CD4-positive, CD25-positive, alpha-beta regulatory T cell (primary cell): ENCODE results near the gene JADE2. TPM values are rescaled to one million over a fixed set of nuclear protein-coding genes. Genes with fewer than 3 reads are reported as not detected.

Source experiments
- ATAC-seq, 2 donors: fragments of 150-1000 bp; cut with Tn5 transposase; one replicate each; pipeline ENCODE4 v1.10.0; 2021; ENCODE audit warnings: low read depth in 2 of 2, moderate number of reproducible peaks in 2 of 2, moderate library complexity in 1 of 2
- DNase-seq, 3 donors: peaks; one replicate each; pipeline versions ENCODE4 v3.0.0 to v3.0.0-alpha.2; 2012 to 2022; ENCODE audit warnings: mixed read lengths in 1 of 3
- H3K27ac ChIP-seq: one replicate; pipeline ENCODE4 v1.7.0; 2013; ENCODE audit warnings: mild to moderate bottlenecking, low read length; ENCODE audit not compliant: insufficient read depth, poor library complexity, severe bottlenecking
- H3K27me3 ChIP-seq: one replicate; pipeline ENCODE4 v1.7.0; 2013; ENCODE audit warnings: low read length; ENCODE audit not compliant: control insufficient read depth, insufficient read depth
- H3K36me3 ChIP-seq: one replicate; pipeline ENCODE4 v1.7.0; 2013; ENCODE audit warnings: mild to moderate bottlenecking, low read length, moderate library complexity; ENCODE audit not compliant: control insufficient read depth, insufficient read depth
- H3K4me1 ChIP-seq: 2 replicates; pipeline ENCODE4 v1.7.0; 2013; ENCODE audit warnings: mild to moderate bottlenecking, low read length; ENCODE audit not compliant: insufficient read depth, control insufficient read depth, poor library complexity, severe bottlenecking
- H3K4me3 ChIP-seq: one replicate; pipeline ENCODE4 v1.7.0; 2013; ENCODE audit warnings: low read depth, mild to moderate bottlenecking, low read length, moderate library complexity
- H3K9me3 ChIP-seq, 2 experiments: 1 replicate in 1 of 2; 2 replicates in 1 of 2; pipeline ENCODE4 v1.7.0; 2013; ENCODE audit warnings: low read length in 2 of 2, mild to moderate bottlenecking in 1 of 2, moderate library complexity in 1 of 2; ENCODE audit not compliant: control insufficient read depth in 2 of 2
- H3K27ac Mint-ChIP-seq, 3 donors: one replicate each; pipeline ENCODE4 v1.8.0; 2020 to 2022; ENCODE audit warnings: mild to moderate bottlenecking in 3 of 3, mixed read lengths in 3 of 3, moderate library complexity in 2 of 3
- H3K27me3 Mint-ChIP-seq: one replicate; pipeline ENCODE4 v1.8.0; 2022; ENCODE audit warnings: mild to moderate bottlenecking, mixed read lengths
- H3K36me3 Mint-ChIP-seq: one replicate; pipeline ENCODE4 v1.8.0; 2020; ENCODE audit warnings: mixed read lengths
- H3K4me1 Mint-ChIP-seq, 4 donors: one replicate each; pipeline ENCODE4 v1.8.0; 2020 to 2022; ENCODE audit warnings: mixed read lengths in 4 of 4, mild to moderate bottlenecking in 1 of 4
- H3K4me3 Mint-ChIP-seq, 4 donors: one replicate each; pipeline ENCODE4 v1.8.0; 2020 to 2022; ENCODE audit warnings: mild to moderate bottlenecking in 4 of 4, mixed read lengths in 4 of 4, moderate library complexity in 3 of 4
- H3K9me3 Mint-ChIP-seq, 7 donors: one replicate each; pipeline ENCODE4 v1.8.0; 2020 to 2022; ENCODE audit warnings: mixed read lengths in 7 of 7, mild to moderate bottlenecking in 3 of 7, moderate library complexity in 2 of 7
- polyA plus RNA-seq, 4 donors: library from polyadenylated mRNA; unstranded; fragments of 300-500 nt; fragmentation: Illumina TruSeq; gene quantifications; one replicate each; pipeline ENCODE4 v1.2.3, GENCODE V29; 2021
- total RNA-seq: library from RNA; stranded (reverse); gene quantifications from one replicate; pipeline ENCODE4 v1.2.3, GENCODE V29; 2022

The JADE2 gene
- total and polyA plus RNA-seq, 5 donors from 2014 or later, result 19.2 to 162 (median 25.9) TPM

GRCh38 chr5:134556994-134557393 lies 31.5 kb downstream of the JADE2 start:
- ATAC-seq, result no peak
- H3K4me1 Mint-ChIP-seq, result peaks cover 7 to 53% (median 34%) of the 10 kb centered on the region in 4 donors
- Histone ChIP-seq H3K27ac (peak overlapping the region; percentile 92), H3K4me1 (peaks cover 32% of the 10 kb centered on the region), H3K4me3 (no peak overlapping the region), H3K36me3 (peaks cover 56% of the 10 kb centered on the region), H3K27me3 (no peaks in the 10 kb centered on the region), H3K9me3 (no peaks in the 10 kb centered on the region)
- no peaks in the 10 kb centered on the region for H3K9me3 Mint-ChIP-seq
- H3K27ac Mint-ChIP-seq, result peak overlapping the region in 2 of 3 donors; percentile 57 to 94
- no peak for DNase-seq
- H3K36me3 Mint-ChIP-seq, result peaks cover 16% of the 10 kb centered on the region
- H3K4me3 Mint-ChIP-seq, result peak overlapping the region in 2 of 4 donors; percentile 33 to 56
- H3K27me3 Mint-ChIP-seq, result no peaks in the 10 kb centered on the region

DNA sequence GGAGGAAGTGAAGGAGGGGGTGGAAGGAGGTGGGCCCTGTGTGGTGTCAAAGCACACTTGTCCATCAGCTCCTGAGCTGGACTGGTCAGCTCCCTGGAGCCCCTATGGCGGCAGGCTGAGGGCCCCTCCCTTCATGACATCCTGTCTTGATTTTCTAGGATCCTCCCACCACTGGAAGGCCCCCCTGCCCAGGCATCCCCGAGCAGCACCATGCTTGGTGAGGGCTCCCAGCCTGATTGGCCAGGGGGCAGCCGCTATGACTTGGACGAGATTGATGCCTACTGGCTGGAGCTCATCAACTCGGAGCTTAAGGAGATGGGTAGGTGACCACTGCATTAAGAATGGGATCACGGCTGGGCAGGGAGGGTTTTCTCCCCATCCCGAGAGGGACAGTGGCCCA lies 34.2 kb downstream of the JADE2 start:
- Histone ChIP-seq H3K9me3 (no peaks in the 10 kb centered on the region), H3K4me1 (peaks cover 20% of the 10 kb centered on the region), H3K4me3 (no peak overlapping the region), H3K27me3 (no peaks in the 10 kb centered on the region), H3K27ac (no peak overlapping the region), H3K36me3 (peaks cover 65% of the 10 kb centered on the region)
- H3K27me3 Mint-ChIP-seq, result no peaks in the 10 kb centered on the region
- ATAC-seq (no peak), DNase-seq (no peak)
- no peak overlapping the region for H3K27ac Mint-ChIP-seq
- H3K36me3 Mint-ChIP-seq, result peaks cover 26% of the 10 kb centered on the region
- peaks cover under 1 to 29% (median 20%) of the 10 kb centered on the region in 4 donors for H3K4me1 Mint-ChIP-seq
- H3K4me3 Mint-ChIP-seq, result peak overlapping the region in 1 of 4 donors; percentile 35
- H3K9me3 Mint-ChIP-seq, result no peaks in the 10 kb centered on the region

GRCh38 chr5:134560698-134561097 lies 35.2 kb downstream of the JADE2 start:
- Histone ChIP-seq H3K4me1 (peaks cover 10% of the 10 kb centered on the region), H3K36me3 (peaks cover 75% of the 10 kb centered on the region), H3K27me3 (no peaks in the 10 kb centered on the region), H3K9me3 (no peaks in the 10 kb centered on the region), H3K27ac (no peak overlapping the region), H3K4me3 (no peak overlapping the region)
- peaks cover 0 to 19% (median 11%) of the 10 kb centered on the region in 4 donors for H3K4me1 Mint-ChIP-seq
- H3K27ac Mint-ChIP-seq, result no peak overlapping the region
- H3K4me3 Mint-ChIP-seq, result no peak overlapping the region
- H3K9me3 Mint-ChIP-seq, result no peaks in the 10 kb centered on the region
- ATAC-seq (no peak), DNase-seq (no peak)
- peaks cover 20% of the 10 kb centered on the region for H3K36me3 Mint-ChIP-seq
- H3K27me3 Mint-ChIP-seq, result no peaks in the 10 kb centered on the region

- peak overlapping the region in 1 of 3 donors; percentile 20 for H3K27ac Mint-ChIP-seq
- peaks cover 24% of the 10 kb centered on the region for H3K36me3 Mint-ChIP-seq
- peak in 1 of 3 donors; percentile 17 for DNase-seq
- Histone ChIP-seq H3K27ac (no peak overlapping the region), H3K27me3 (no peaks in the 10 kb centered on the region), H3K4me1 (peaks cover 5% of the 10 kb centered on the region), H3K9me3 (no peaks in the 10 kb centered on the region), H3K4me3 (no peak overlapping the region), H3K36me3 (peaks cover 82% of the 10 kb centered on the region)
- no peak overlapping the region for H3K4me3 Mint-ChIP-seq
- ATAC-seq, result no peak
- no peaks in the 10 kb centered on the region for H3K9me3 Mint-ChIP-seq
- H3K4me1 Mint-ChIP-seq, result peaks cover 0 to 12% (median 4%) of the 10 kb centered on the region in 4 donors
- H3K27me3 Mint-ChIP-seq, result no peaks in the 10 kb centered on the region
Measured at GRCh38 chr5:134561871-134562296, 36.4 kb downstream of the JADE2 start.

- Mint-ChIP-seq H3K27me3 (no peaks in the 10 kb centered on the region), H3K36me3 (peaks cover 30% of the 10 kb centered on the region), H3K4me1 (peaks cover 0 to 16% (median 4%) of the 10 kb centered on the region in 4 donors), H3K27ac (no peak overlapping the region), H3K4me3 (peak overlapping the region in 1 of 4 donors; percentile 31), H3K9me3 (no peaks in the 10 kb centered on the region)
- ATAC-seq (no peak), DNase-seq (no peak)
- Histone ChIP-seq H3K4me3 (no peak overlapping the region), H3K36me3 (peaks cover 95% of the 10 kb centered on the region), H3K27me3 (no peaks in the 10 kb centered on the region), H3K27ac (no peak overlapping the region), H3K9me3 (no peaks in the 10 kb centered on the region), H3K4me1 (peaks cover 5% of the 10 kb centered on the region)
Measured at GRCh38 chr5:134563221-134563620, 37.8 kb downstream of the JADE2 start.

- Mint-ChIP-seq H3K27ac (peak overlapping the region in 1 of 3 donors; percentile 31), H3K36me3 (peaks cover 31% of the 10 kb centered on the region), H3K4me1 (peaks cover 0 to 18% (median 4%) of the 10 kb centered on the region in 4 donors), H3K9me3 (no peaks in the 10 kb centered on the region), H3K4me3 (no peak overlapping the region), H3K27me3 (no peaks in the 10 kb centered on the region)
- H3K4me1 ChIP-seq, result peaks cover 4% of the 10 kb centered on the region
- H3K36me3 ChIP-seq, result peaks cover 100% of the 10 kb centered on the region
- no peak overlapping the region for H3K4me3 ChIP-seq
- no peaks in the 10 kb centered on the region for H3K27me3 ChIP-seq
- DNase-seq (no peak), ATAC-seq (no peak)
- no peak overlapping the region for H3K27ac ChIP-seq
- H3K9me3 ChIP-seq, result no peaks in the 10 kb centered on the region
Measured at GRCh38 chr5:134563962-134564361, 38.5 kb downstream of the JADE2 start.

GRCh38 chr5:134564396-134564795 lies 38.9 kb downstream of the JADE2 start:
- Mint-ChIP-seq H3K36me3 (peaks cover 32% of the 10 kb centered on the region), H3K4me1 (peaks cover 0 to 19% (median 4%) of the 10 kb centered on the region in 4 donors), H3K9me3 (no peaks in the 10 kb centered on the region), H3K27ac (peak overlapping the region in 1 of 3 donors; percentile 31), H3K4me3 (no peak overlapping the region), H3K27me3 (no peaks in the 10 kb centered on the region)
- DNase-seq (no peak), ATAC-seq (no peak)
- Histone ChIP-seq H3K4me1 (no peaks in the 10 kb centered on the region), H3K27ac (peak overlapping the region; percentile 16), H3K27me3 (no peaks in the 10 kb centered on the region), H3K36me3 (peaks cover 100% of the 10 kb centered on the region), H3K9me3 (no peaks in the 10 kb centered on the region), H3K4me3 (no peak overlapping the region)
